UCSD-AML1 (cell line): ENCODE results near the gene GTF2IRD1.
"Not testable (repeated sequence)": the region's sequence is repeated elsewhere in the genome, so short reads cannot be mapped to it uniquely, and the experiment has no call there.

ENCODE experiments used
- DNase-seq: peaks from one replicate; lab custom pipeline; 2025; ENCODE audit not compliant: unreplicated experiment; lab: John Stamatoyannopoulos, UW

Gene GTF2IRD1

GRCh38 chr7:74507538-74508319 lies 54.0 kb downstream of the GTF2IRD1 start:
- no peak for DNase-seq

GRCh38 chr7:74509453-74509852 lies 55.7 kb downstream of the GTF2IRD1 start:
- DNase-seq = not testable (repeated sequence)

- DNase-seq = no peak
Observed at GRCh38 chr7:74511345-74511744, 57.6 kb downstream of the GTF2IRD1 start.

- no peak for DNase-seq
Observed at GRCh38 chr7:74512762-74513161, 59.1 kb downstream of the GTF2IRD1 start.

GRCh38 chr7:74514131-74514591 lies 60.5 kb downstream of the GTF2IRD1 start:
- no peak for DNase-seq

GRCh38 chr7:74515276-74515675 lies 61.6 kb downstream of the GTF2IRD1 start:
- DNase-seq = no peak

GRCh38 chr7:74516214-74516613 lies 62.5 kb downstream of the GTF2IRD1 start:
- DNase-seq = no peak

- DNase-seq = no peak
Observed at GRCh38 chr7:74518041-74518440, 64.3 kb downstream of the GTF2IRD1 start.

GRCh38 chr7:74518654-74519053 lies 64.9 kb downstream of the GTF2IRD1 start:
- DNase-seq = no peak

GRCh38 chr7:74519395-74519794 lies 65.7 kb downstream of the GTF2IRD1 start:
- no peak for DNase-seq

GRCh38 chr7:74521855-74522254 lies 68.1 kb downstream of the GTF2IRD1 start:
- no peak for DNase-seq

GRCh38 chr7:74522281-74522905 lies 68.7 kb downstream of the GTF2IRD1 start:
- DNase-seq = no peak

GRCh38 chr7:74523015-74523414 lies 69.3 kb downstream of the GTF2IRD1 start:
- DNase-seq = no peak

GRCh38 chr7:74525140-74525539 lies 71.4 kb downstream of the GTF2IRD1 start:
- no peak for DNase-seq

- no peak for DNase-seq
Observed at GRCh38 chr7:74525881-74526280, 72.2 kb downstream of the GTF2IRD1 start.

- no peak for DNase-seq
Observed at GRCh38 chr7:74526780-74527179, 73.1 kb downstream of the GTF2IRD1 start.

GRCh38 chr7:74527842-74528241 lies 74.1 kb downstream of the GTF2IRD1 start:
- DNase-seq = no peak

- not testable (repeated sequence) for DNase-seq
Observed at GRCh38 chr7:74528773-74529172, 75.1 kb downstream of the GTF2IRD1 start.

- DNase-seq = no peak
Observed at GRCh38 chr7:74535951-74536356, 82.2 kb downstream of the GTF2IRD1 start.

- DNase-seq = not testable (repeated sequence)
Observed at GRCh38 chr7:74541937-74542336, 88.2 kb downstream of the GTF2IRD1 start.

- no peak for DNase-seq
Observed at GRCh38 chr7:74542558-74543117, 88.9 kb downstream of the GTF2IRD1 start.
